CD4-positive, alpha-beta memory T cell (primary cell): ENCODE results near the gene RAPGEF3. TPM values are rescaled to one million over a fixed set of nuclear protein-coding genes. Genes with fewer than 3 reads are reported as not detected.
A peak's percentile ranks its signal among the peaks of the same experiment; 100 is the strongest.

Source experiments
- CTCF ChIA-PET: fragments of 350-600 bp; sonication (Branson Sonifier 250); formaldehyde crosslinking; loops from one replicate; lab custom pipeline; 2021; ENCODE audit warnings: inconsistent platforms; ENCODE audit not compliant: partially characterized antibody; lab: Charles Lee
- POLR2A ChIA-PET: fragments of 350-600 bp; sonication (Branson Sonifier 250); formaldehyde crosslinking; loops from one replicate; lab custom pipeline; 2021; ENCODE audit not compliant: partially characterized antibody; lab: Charles Lee
- DNase-seq, 5 donors: peaks; one replicate each; pipeline versions ENCODE4 v3.0.0 to v3.0.0-alpha.2; 2020 to 2022; ENCODE audit warnings: mixed read lengths in 1 of 5
- H3K27ac ChIP-seq: one replicate; pipeline ENCODE4 v1.7.0; 2013; ENCODE audit warnings: low read depth, low read length
- H3K27me3 ChIP-seq: 2 replicates; pipeline ENCODE4 v1.7.0; 2013; ENCODE audit warnings: mild to moderate bottlenecking, low read length, moderate library complexity; ENCODE audit not compliant: insufficient read depth
- H3K36me3 ChIP-seq: 2 replicates; pipeline ENCODE4 v1.7.0; 2013; ENCODE audit warnings: mild to moderate bottlenecking, low read length, moderate library complexity; ENCODE audit not compliant: insufficient read depth
- H3K4me1 ChIP-seq: 2 replicates; pipeline ENCODE4 v1.7.0; 2013; ENCODE audit warnings: mild to moderate bottlenecking, low read length, moderate library complexity; ENCODE audit not compliant: insufficient read depth
- H3K4me3 ChIP-seq, 2 donors: one replicate each; pipeline ENCODE4 v1.7.0; 2013; ENCODE audit warnings: low read length in 2 of 2, mild to moderate bottlenecking in 1 of 2
- H3K9me3 ChIP-seq, 2 donors: one replicate each; pipeline ENCODE4 v1.7.0; 2013; ENCODE audit warnings: low read length in 2 of 2, control low read depth in 1 of 2; ENCODE audit not compliant: control insufficient read depth in 1 of 2
- H3K27ac Mint-ChIP-seq, 7 donors: one replicate each; pipeline ENCODE4 v1.8.0; 2020 to 2021; ENCODE audit warnings: mixed read lengths in 7 of 7, mild to moderate bottlenecking in 6 of 7, inconsistent platforms in 3 of 7, moderate library complexity in 3 of 7
- H3K27me3 Mint-ChIP-seq, 2 donors: one replicate each; pipeline ENCODE4 v1.8.0; 2020 to 2021; ENCODE audit warnings: mixed read lengths in 2 of 2
- H3K36me3 Mint-ChIP-seq, 2 donors: one replicate each; pipeline ENCODE4 v1.8.0; 2020 to 2021; ENCODE audit warnings: mixed read lengths in 2 of 2, inconsistent platforms in 1 of 2, mild to moderate bottlenecking in 1 of 2
- H3K4me1 Mint-ChIP-seq, 4 donors: one replicate each; pipeline ENCODE4 v1.8.0; 2020 to 2021; ENCODE audit warnings: mixed read lengths in 4 of 4, mild to moderate bottlenecking in 1 of 4
- H3K4me3 Mint-ChIP-seq, 8 donors: one replicate each; pipeline ENCODE4 v1.8.0; 2020 to 2021; ENCODE audit warnings: mixed read lengths in 8 of 8, mild to moderate bottlenecking in 7 of 8, moderate library complexity in 6 of 8, inconsistent platforms in 3 of 8
- H3K9me3 Mint-ChIP-seq, 8 donors: one replicate each; pipeline ENCODE4 v1.8.0; 2020 to 2021; ENCODE audit warnings: mixed read lengths in 8 of 8, mild to moderate bottlenecking in 5 of 8, inconsistent platforms in 3 of 8, moderate library complexity in 1 of 8
- intact Hi-C: fragments of 100-400 bp; cut with micrococcal nuclease; formaldehyde crosslinking; loops from one replicate; pipeline ENCODE4 v1.15.1; 2023
- polyA plus RNA-seq, 2 donors: library from polyadenylated mRNA; unstranded; fragments of 300-500 nt; fragmentation: Illumina TruSeq; gene quantifications; one replicate each; pipeline ENCODE4 v1.2.3, GENCODE V29; 2021
- total RNA-seq, 2 experiments: library from RNA; stranded (reverse); gene quantifications; one replicate each; pipeline ENCODE4 v1.2.3, GENCODE V29; 2021

The RAPGEF3 gene
- total and polyA plus RNA-seq, 4 experiments from 2014 or later = 0.14 to 0.39 (median 0.15) TPM; not detected in 1

DNA sequence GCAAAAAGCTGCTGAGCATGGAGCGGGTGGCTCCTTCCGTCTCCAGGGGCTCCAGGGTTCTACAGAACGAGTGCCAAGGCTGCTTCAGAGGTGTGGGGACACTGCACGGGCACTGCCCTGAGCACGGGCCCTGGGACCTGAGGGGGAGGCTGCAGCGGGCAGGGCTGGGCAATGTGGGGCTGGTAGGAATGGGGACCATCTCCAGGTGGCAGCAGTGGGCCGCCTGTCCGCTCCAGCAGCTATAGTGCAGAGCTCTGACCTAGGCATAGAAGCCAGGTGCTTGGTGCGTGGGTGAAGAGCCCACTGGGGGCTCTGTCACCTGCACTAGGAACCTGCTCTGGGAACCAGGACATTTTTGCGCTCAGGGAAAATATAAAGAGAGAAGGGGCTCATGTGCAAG, 38.8 kb upstream of the RAPGEF3 start:
- Mint-ChIP-seq H3K9me3 (no peaks in the 10 kb centered on the region), H3K4me1 (peaks cover 15 to 32% (median 23%) of the 10 kb centered on the region in 4 donors), H3K27me3 (no peaks in the 10 kb centered on the region), H3K27ac (peak overlapping the region in 3 of 7 donors; percentile 56 to 80 (median 73)), H3K36me3 (peaks cover 20 to 52% of the 10 kb centered on the region in 2 donors), H3K4me3 (no peak overlapping the region)
- Histone ChIP-seq H3K36me3 (peaks cover 56% of the 10 kb centered on the region), H3K27me3 (no peaks in the 10 kb centered on the region), H3K27ac (no peak overlapping the region), H3K4me3 (no peak overlapping the region), H3K9me3 (no peaks in the 10 kb centered on the region), H3K4me1 (peaks cover 26% of the 10 kb centered on the region)
- peak in 2 of 5 donors; percentile 20 to 21 for DNase-seq
- intact Hi-C loops = loop anchor here (1.0 kb wide), 1 partner anchor 40 kb away; no protein-coding TSS in a partner anchor
- CTCF ChIA-PET = interaction anchor here (1.0 to 20.2 kb wide), 5 partner anchors 11 to 53 kb away, joined by 3 to 568 read pairs (median 5); no protein-coding TSS in a partner anchor
- POLR2A ChIA-PET = interaction anchor here (1.1 to 21.9 kb wide), 4 partner anchors 14 to 36 kb away, joined by 3 to 516 read pairs (median 41); partner anchors contain the start of gene HDAC7

DNA sequence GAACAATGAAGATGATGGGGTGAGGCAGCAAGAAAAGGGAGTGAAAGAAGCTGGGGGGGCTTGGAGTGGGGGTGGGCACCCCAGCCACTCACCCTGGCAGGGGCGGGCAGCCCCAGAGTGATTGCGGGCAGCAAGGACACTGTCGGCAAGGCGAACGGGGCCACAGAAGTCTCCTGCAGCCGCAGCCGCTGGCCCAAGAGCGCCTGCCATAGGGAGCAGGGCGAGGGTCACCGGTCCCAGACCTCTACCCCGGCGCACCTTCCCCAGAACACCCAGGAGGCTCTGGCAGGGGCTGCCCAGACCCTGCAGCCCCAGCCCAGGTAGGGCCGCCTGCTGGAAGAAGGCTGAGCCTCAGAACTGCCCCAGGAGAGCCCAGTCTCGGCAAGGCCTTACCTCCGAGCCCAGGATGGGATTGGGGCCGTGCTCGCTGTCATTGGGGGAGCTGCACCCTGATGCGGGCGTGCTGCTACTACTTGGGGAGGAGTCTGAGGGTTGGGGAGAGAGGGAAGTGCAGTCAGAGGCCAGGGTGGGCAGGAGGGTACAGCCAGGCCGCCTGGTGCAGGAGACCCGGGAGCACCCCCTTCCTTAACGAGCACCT, 37.2 kb upstream of the RAPGEF3 start:
- Mint-ChIP-seq H3K27me3 (no peaks in the 10 kb centered on the region), H3K9me3 (no peaks in the 10 kb centered on the region), H3K4me1 (peaks cover 2 to 17% (median 9%) of the 10 kb centered on the region in 4 donors), H3K36me3 (peaks cover 21 to 57% of the 10 kb centered on the region in 2 donors), H3K27ac (no peak overlapping the region), H3K4me3 (no peak overlapping the region)
- Histone ChIP-seq H3K9me3 (no peaks in the 10 kb centered on the region), H3K4me3 (no peak overlapping the region), H3K27ac (no peak overlapping the region), H3K36me3 (peaks cover 67% of the 10 kb centered on the region), H3K27me3 (no peaks in the 10 kb centered on the region), H3K4me1 (peaks cover 11% of the 10 kb centered on the region)
- ChIA-PET POLR2A (interaction anchor here (4.5 to 21.9 kb wide), 3 partner anchors 15 to 37 kb away, joined by 9 to 516 read pairs (median 73); partner anchors contain the start of gene HDAC7), CTCF (interaction anchor here (1.8 to 20.2 kb wide), 3 partner anchors 12 to 39 kb away, joined by 5 to 568 read pairs (median 9); no protein-coding TSS in a partner anchor)
- no peak for DNase-seq
- intact Hi-C loops = no loop called here

DNA sequence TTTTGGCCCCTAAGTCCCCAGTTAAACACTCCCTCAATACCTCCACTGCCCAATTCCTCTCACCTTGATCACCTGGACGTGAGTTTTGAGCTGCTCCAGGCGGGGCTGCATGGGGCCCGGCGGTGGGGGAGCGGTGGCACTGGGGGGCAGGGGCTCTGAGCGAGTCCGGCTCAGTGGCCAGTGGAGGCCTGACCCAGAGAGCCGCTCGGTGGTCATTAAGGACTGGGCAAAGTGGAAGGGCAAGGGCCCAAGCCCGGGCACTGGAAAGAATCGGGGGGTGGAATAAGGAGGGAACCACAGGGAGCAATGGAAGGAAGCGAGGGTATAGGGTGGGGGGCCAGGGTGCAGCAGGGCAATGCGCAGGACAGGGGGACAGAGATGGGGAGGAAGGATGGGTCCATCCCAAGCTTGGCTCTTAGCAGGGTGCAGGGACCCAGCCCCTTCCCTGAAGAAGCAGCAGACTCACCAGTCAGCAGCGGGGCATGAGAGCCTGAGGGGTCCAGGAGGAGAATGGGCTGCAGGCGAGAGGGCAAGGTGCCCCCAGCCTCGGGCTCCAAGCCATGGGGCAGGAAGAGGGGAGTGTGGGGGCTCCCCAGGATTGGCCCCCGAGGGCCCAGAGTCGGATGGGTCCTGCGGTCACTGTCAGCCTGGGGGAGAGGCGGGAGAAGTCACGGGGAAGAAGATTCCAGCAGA, 36.6 kb upstream of the RAPGEF3 start:
- Mint-ChIP-seq H3K9me3 (no peaks in the 10 kb centered on the region), H3K4me3 (no peak overlapping the region), H3K27ac (peak overlapping the region in 1 of 7 donors; percentile 32), H3K4me1 (peaks cover 0 to 10% (median 6%) of the 10 kb centered on the region in 4 donors), H3K27me3 (no peaks in the 10 kb centered on the region), H3K36me3 (peaks cover 26 to 61% of the 10 kb centered on the region in 2 donors)
- Histone ChIP-seq H3K4me1 (peaks cover 5% of the 10 kb centered on the region), H3K9me3 (no peaks in the 10 kb centered on the region), H3K27ac (no peak overlapping the region), H3K27me3 (no peaks in the 10 kb centered on the region), H3K4me3 (no peak overlapping the region), H3K36me3 (peaks cover 73% of the 10 kb centered on the region)
- intact Hi-C loops = no loop called here
- POLR2A ChIA-PET = interaction anchor here (4.5 to 21.9 kb wide), 3 partner anchors 16 to 38 kb away, joined by 9 to 516 read pairs (median 73); partner anchors contain the start of gene HDAC7
- CTCF ChIA-PET = no interaction called here
- DNase-seq = no peak

DNA sequence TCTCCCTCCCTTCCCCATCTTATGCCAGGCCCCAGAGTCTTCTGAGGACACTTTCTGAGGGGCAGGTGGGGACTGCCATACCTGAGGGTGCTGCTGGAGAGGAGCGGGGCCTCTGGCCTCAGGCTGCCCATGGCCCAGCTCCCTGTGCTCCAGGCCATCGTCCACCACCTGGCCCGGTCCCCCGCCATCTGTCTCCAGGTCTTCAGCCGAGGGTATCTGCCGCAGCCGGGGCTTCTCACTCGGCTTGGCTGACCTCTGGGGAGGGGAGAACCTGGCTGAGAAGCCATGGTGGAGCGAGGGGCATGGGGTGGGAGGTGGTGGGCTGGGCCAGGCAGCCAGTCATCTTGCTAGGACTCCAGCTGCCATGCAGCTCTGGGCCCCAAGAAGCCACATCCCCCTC, 36.0 kb upstream of the RAPGEF3 start:
- Mint-ChIP-seq H3K27me3 (no peaks in the 10 kb centered on the region), H3K4me3 (no peak overlapping the region), H3K36me3 (peaks cover 26 to 61% of the 10 kb centered on the region in 2 donors), H3K27ac (peak overlapping the region in 3 of 7 donors; percentile 57 to 70 (median 66)), H3K4me1 (peaks cover 0 to 7% (median 5%) of the 10 kb centered on the region in 4 donors), H3K9me3 (no peaks in the 10 kb centered on the region)
- H3K4me1 ChIP-seq = no peaks in the 10 kb centered on the region
- ChIA-PET CTCF (no interaction called here), POLR2A (interaction anchor here (9.3 to 21.9 kb wide), 2 partner anchors 16 to 38 kb away, joined by 73 to 516 read pairs; no protein-coding TSS in a partner anchor)
- no peaks in the 10 kb centered on the region for H3K9me3 ChIP-seq
- no peak overlapping the region for H3K27ac ChIP-seq
- peaks cover 79% of the 10 kb centered on the region for H3K36me3 ChIP-seq
- no peak for DNase-seq
- H3K4me3 ChIP-seq = no peak overlapping the region
- intact Hi-C loops = no loop called here
- H3K27me3 ChIP-seq = no peaks in the 10 kb centered on the region

DNA sequence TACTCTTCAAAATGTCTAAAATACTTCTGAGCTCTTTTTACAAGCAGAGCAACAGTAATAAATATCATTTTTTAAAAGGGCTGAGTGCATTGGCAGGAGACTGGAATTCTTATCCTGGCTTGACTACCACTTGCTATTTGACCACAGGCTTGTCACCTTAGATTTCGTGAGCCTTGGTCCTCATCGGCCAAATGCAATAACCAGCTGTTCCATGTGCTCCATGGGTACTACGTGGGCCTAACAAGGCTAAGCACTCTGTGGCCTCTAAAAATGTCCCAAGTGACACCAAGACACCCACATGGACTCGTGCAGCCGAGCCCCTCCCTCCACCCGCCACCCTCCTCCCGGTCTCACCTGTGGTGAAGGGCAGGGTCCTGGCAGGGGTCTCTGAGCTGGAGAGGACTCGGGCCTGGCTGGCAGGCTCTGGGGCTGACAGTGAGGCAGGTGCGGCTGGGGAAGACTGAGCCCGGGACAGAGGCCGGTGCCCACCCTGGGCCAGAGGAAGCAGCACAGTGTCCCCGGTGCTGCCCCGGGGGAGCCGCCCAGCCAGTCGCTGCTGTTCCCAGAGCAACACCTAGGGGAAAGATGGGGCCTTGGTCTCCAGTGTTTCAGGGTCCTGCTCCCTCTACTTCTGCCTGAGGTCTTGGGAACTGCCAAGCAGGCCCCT, 34.5 kb upstream of the RAPGEF3 start:
- intact Hi-C loops = no loop called here
- H3K9me3 ChIP-seq = no peaks in the 10 kb centered on the region
- Mint-ChIP-seq H3K4me1 (peaks cover 0 to 6% (median 2%) of the 10 kb centered on the region in 4 donors), H3K9me3 (no peaks in the 10 kb centered on the region), H3K27me3 (no peaks in the 10 kb centered on the region), H3K4me3 (no peak overlapping the region), H3K36me3 (peaks cover 34 to 67% of the 10 kb centered on the region in 2 donors), H3K27ac (peak overlapping the region in 1 of 7 donors; percentile 44)
- H3K4me3 ChIP-seq = no peak overlapping the region
- peaks cover 88% of the 10 kb centered on the region for H3K36me3 ChIP-seq
- no peaks in the 10 kb centered on the region for H3K27me3 ChIP-seq
- DNase-seq = no peak
- ChIA-PET CTCF (interaction anchor here (1.3 to 1.8 kb wide), 4 partner anchors 9 to 51 kb away, joined by 4 to 7 read pairs (median 5); no protein-coding TSS in a partner anchor), POLR2A (interaction anchor here (1.5 to 9.3 kb wide), 2 partner anchors 18 to 41 kb away, joined by 4 to 73 read pairs; no protein-coding TSS in a partner anchor)
- no peaks in the 10 kb centered on the region for H3K4me1 ChIP-seq
- H3K27ac ChIP-seq = no peak overlapping the region

DNA sequence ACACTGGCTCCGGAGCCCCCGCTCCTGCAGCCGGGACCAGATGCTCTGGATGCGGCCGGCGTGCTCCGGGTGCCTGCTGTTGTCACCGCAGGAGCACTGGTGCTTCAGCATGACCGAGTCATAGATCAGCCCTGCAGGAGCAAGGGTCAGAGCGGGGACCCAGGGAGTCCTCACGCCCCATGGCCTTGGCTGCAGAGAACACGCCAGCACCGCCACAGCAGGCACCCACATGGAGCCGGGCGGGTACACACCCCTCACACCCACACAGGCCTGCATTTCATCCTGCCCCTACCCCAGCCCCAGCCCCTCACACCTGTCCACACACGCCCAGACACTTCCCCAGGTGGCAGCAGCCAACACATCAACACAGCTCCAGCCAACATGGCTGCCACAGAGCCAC, 33.2 kb upstream of the RAPGEF3 start:
- H3K9me3 ChIP-seq = no peaks in the 10 kb centered on the region
- Mint-ChIP-seq H3K9me3 (no peaks in the 10 kb centered on the region), H3K4me3 (no peak overlapping the region), H3K36me3 (peaks cover 39 to 70% of the 10 kb centered on the region in 2 donors), H3K27me3 (no peaks in the 10 kb centered on the region), H3K27ac (peak overlapping the region in 2 of 7 donors; percentile 59 to 67), H3K4me1 (peaks cover 0 to 6% (median 3%) of the 10 kb centered on the region in 4 donors)
- H3K36me3 ChIP-seq = peaks cover 90% of the 10 kb centered on the region
- H3K27me3 ChIP-seq = no peaks in the 10 kb centered on the region
- no peak overlapping the region for H3K4me3 ChIP-seq
- DNase-seq = no peak
- POLR2A ChIA-PET = no interaction called here
- no peaks in the 10 kb centered on the region for H3K4me1 ChIP-seq
- CTCF ChIA-PET = interaction anchor here (0.5 to 6.4 kb wide), 8 partner anchors 10 to 1197 kb away, joined by 3 to 54 read pairs (median 4); no protein-coding TSS in a partner anchor
- no peak overlapping the region for H3K27ac ChIP-seq
- intact Hi-C loops = no loop called here
